HepG2 (cell line): ENCODE data around the gene KRTAP5-1. TPM values are rescaled to one million over a fixed set of nuclear protein-coding genes. Genes with fewer than 3 reads are reported as not detected.
A peak's percentile ranks its signal among the peaks of the same experiment; 100 is the strongest.

Experiments
- ATAC-seq: fragments of 200-7000 bp; cut with Tn5 transposase; 3 replicates; pipeline ENCODE4 v1.9.1; 2020; ENCODE audit warnings: mild to moderate bottlenecking, moderate library complexity
- BruUV-seq: library from RNA; stranded (reverse); fragments of 400-500 nt; replicated peaks from 2 replicates; lab custom pipeline; 2021; lab: Mats Ljungman, UMichigan
- CTCF ChIA-PET: fragments of 300-600 bp; formaldehyde crosslinking; extraction: SDS; loops from one replicate; lab custom pipeline; 2021; ENCODE audit warnings: low total read pairs, inconsistent platforms, low intra/inter-chr PET ratio; lab: Yijun Ruan, JAX
- POLR2A ChIA-PET: fragments of 350-600 bp; sonication (Branson Sonifier 250); formaldehyde crosslinking; loops from one replicate; lab custom pipeline; 2020; ENCODE audit warnings: antibody characterized with exemption, inconsistent platforms; lab: Yijun Ruan, JAX
- DNase-seq: peaks from one replicate; pipeline ENCODE4 v3.0.0-alpha.2; 2015; ENCODE audit warnings: low spot score
- FAIRE-seq: peaks from 3 replicates; lab custom pipeline; 2011; peaks lifted over from hg19 to GRCh38; lab: Jason Lieb, UNC
- H2AFZ ChIP-seq: one replicate; pipeline ENCODE4 v1.6.1; 2011; ENCODE audit warnings: low read length, inconsistent platforms
- H3K27ac ChIP-seq: fragments of 300-600 bp; 3 replicates; pipeline ENCODE4 v1.8.0; 2011; ENCODE audit warnings: mixed run types, mild to moderate bottlenecking, mixed read lengths, low read length, inconsistent platforms; ENCODE audit not compliant: insufficient read depth; ENCODE audit errors: extremely low read length
- H3K27me3 ChIP-seq, 2 experiments: fragments of 200-600 bp in 1 of 2; 2 replicates in 1 of 2; 3 replicates in 1 of 2; pipeline versions ENCODE4 v1.6.0 to v1.8.0; 2011; ENCODE audit warnings: low read length in 2 of 2, mild to moderate bottlenecking in 2 of 2, moderate library complexity in 2 of 2, inconsistent platforms in 1 of 2; ENCODE audit not compliant: insufficient read depth in 2 of 2, control insufficient read depth in 1 of 2
- H3K36me3 ChIP-seq, 2 experiments: fragments of 200-600 bp in 1 of 2; replicated peaks in 1 of 2; 2 replicates in 1 of 2; 3 replicates in 1 of 2; pipeline versions ENCODE4 v1.5.1 to v1.8.0; 2011; ENCODE audit warnings: low read length in 2 of 2, inconsistent platforms in 1 of 2; ENCODE audit not compliant: insufficient read depth in 2 of 2, control insufficient read depth in 1 of 2
- H3K4me1 ChIP-seq: 2 replicates; pipeline ENCODE4 v1.5.1; 2012; ENCODE audit warnings: low read length, inconsistent platforms; ENCODE audit not compliant: insufficient read depth
- H3K4me2 ChIP-seq: 2 replicates; pipeline ENCODE4 v1.6.0; 2011; ENCODE audit warnings: low read depth, low read length, inconsistent platforms
- H3K4me3 ChIP-seq, 3 experiments: fragments of 200-600 bp in 1 of 3; sonication (generic), shearing (Covaris generic) in 1 of 3; replicated peaks in 1 of 3; 2 replicates each; pipeline ENCODE4 v1.5.1; 2011 to 2016; ENCODE audit warnings: low read length in 3 of 3, inconsistent platforms in 2 of 3, low read depth in 2 of 3, mild to moderate bottlenecking in 2 of 3, control low read depth in 1 of 3, mixed read lengths in 1 of 3; ENCODE audit not compliant: insufficient read depth in 1 of 3
- H3K79me2 ChIP-seq: one replicate; pipeline ENCODE4 v1.6.1; 2011; ENCODE audit warnings: low read length, inconsistent platforms; ENCODE audit not compliant: insufficient read depth
- H3K9ac ChIP-seq: 2 replicates; pipeline ENCODE4 v1.6.0; 2011; ENCODE audit warnings: mild to moderate bottlenecking, low read depth, low read length, inconsistent platforms; ENCODE audit not compliant: insufficient read depth
- H3K9me3 ChIP-seq: 2 replicates; pipeline ENCODE4 v1.5.1; 2012; ENCODE audit warnings: mild to moderate bottlenecking, low read length
- H4K20me1 ChIP-seq: 2 replicates; pipeline ENCODE4 v1.6.0; 2011; ENCODE audit warnings: inconsistent platforms, mild to moderate bottlenecking, low read length, moderate library complexity; ENCODE audit not compliant: insufficient read depth
- AGO1 ChIP-seq: fragments of 200-400 bp; formaldehyde crosslinking; IDR thresholded peaks from 2 replicates; pipeline ENCODE4 v1.6.1; 2017; ENCODE audit warnings: mild to moderate bottlenecking, low read depth, low read length, moderate library complexity; ENCODE audit not compliant: poor library complexity, severe bottlenecking
- AGO2 ChIP-seq: fragments of 200-400 bp; formaldehyde crosslinking; optimal IDR thresholded peaks from 2 replicates; pipeline ENCODE3; 2017; ENCODE audit warnings: mild to moderate bottlenecking, low read depth, low read length, moderate library complexity
- HNRNPL ChIP-seq: fragments of 200-400 bp; formaldehyde crosslinking; IDR thresholded peaks from 2 replicates; pipeline ENCODE4 v1.6.1; 2017; ENCODE audit warnings: mild to moderate bottlenecking, low read depth, low read length
- ZNF234 ChIP-seq: sonication (generic); formaldehyde crosslinking; conservative IDR thresholded peaks from 2 replicates; pipeline ENCODE4 v1.5.1; 2020; ENCODE audit warnings: mild to moderate bottlenecking, missing genetic modification reagents
- WGBS: methylation state at CpG from one replicate; pipeline ENCODE4 v1.1.6; 2017; ENCODE audit warnings: low lambda C conversion rate; 5-methylcytosine and 5-hydroxymethylcytosine counted together
- in situ Hi-C: cut with HindIII; loops from 2 replicates; pipeline ENCODE4 v1.10.0; 2017; ENCODE audit warnings: low pct_unique_long_range_greater_than_20kb; ENCODE audit not compliant: extremely low pct_ligation_motif_present
- intact Hi-C: fragments of 100-400 bp; cut with micrococcal nuclease; formaldehyde crosslinking; loops from one replicate; pipeline ENCODE4 v1.10.0; 2022; ENCODE audit not compliant: unreplicated experiment
- polyA plus RNA-seq, 8 experiments: library from polyadenylated mRNA; depleted of rRNA in 3 of 8; stranded (reverse) in 7 of 8; unstranded in 1 of 8; fragments of >200 nt; fragmentation: Illumina TruSeq in 4 of 8; extraction: Trizol in 4 of 8; gene quantifications; 2 replicates each; pipeline versions ENCODE4 v1.2.1 to v1.2.3, GENCODE V29; 2011 to 2016; ENCODE audit warnings: low read depth in 4 of 8, missing spikeins in 1 of 8, mixed read lengths in 1 of 8; ENCODE audit not compliant: insufficient read depth in 1 of 8
- total RNA-seq, 5 experiments: library from RNA; depleted of rRNA; stranded (reverse); fragments of >200 nt; fragmentation: Illumina TruSeq; extraction: Trizol; gene quantifications; 2 replicates each; pipeline ENCODE4 v1.2.3, GENCODE V29; 2016; ENCODE audit warnings: low read depth in 1 of 5

Gene KRTAP5-1
- total and polyA plus RNA-seq, 2 of the 13 experiments (the other 11 are each of a cell fraction or from before 2014, with no cell fraction given) = not detected

GRCh38 chr11:1558775-1559110 lies 26.3 kb downstream of the KRTAP5-1 start:
- in situ Hi-C loops = no loop called here
- POLR2A ChIA-PET = no interaction called here
- FAIRE-seq (no peak), DNase-seq (no peak), ATAC-seq (no peak)
- Histone ChIP-seq H3K27me3 (no peaks in the 10 kb centered on the region; a peak in 1 of 5 replicates), H3K9me3 (no peaks in the 10 kb centered on the region), H3K4me3 (no peak overlapping the region), H3K4me2 (no peak overlapping the region), H3K79me2 (no peaks in the 10 kb centered on the region), H3K27ac (no peak overlapping the region), H4K20me1 (peaks cover 4% of the 10 kb centered on the region; the same call in 1 of the 2 replicates), H3K4me1 (no peaks in the 10 kb centered on the region), H3K9ac (no peak overlapping the region), H3K36me3 (no peaks in the 10 kb centered on the region; a peak in 1 of 5 replicates), H2AFZ (no peak overlapping the region)
- no TSS peak for BruUV-seq
- WGBS = 94% methylated on average over 10 of the region's 12 CpGs
- intact Hi-C loops = no loop called here
- TF ChIP-seq AGO2 (no peak), AGO1 (peak; percentile 8)
- CTCF ChIA-PET = no interaction called here

- H3K27ac ChIP-seq = no peak overlapping the region
- ChIA-PET POLR2A (no interaction called here), CTCF (no interaction called here)
- H3K4me2 ChIP-seq = no peak overlapping the region
- no peak overlapping the region for H2AFZ ChIP-seq
- DNase-seq (no peak), ATAC-seq (no peak)
- H4K20me1 ChIP-seq = peaks cover 4% of the 10 kb centered on the region; the same call in 1 of the 2 replicates
- H3K9me3 ChIP-seq = no peaks in the 10 kb centered on the region
- in situ Hi-C loops (no loop called here), intact Hi-C loops (no loop called here)
- no peaks in the 10 kb centered on the region; a peak in 1 of 5 replicates for H3K27me3 ChIP-seq
- no peak overlapping the region for H3K9ac ChIP-seq
- no peak overlapping the region for H3K4me3 ChIP-seq
- H3K4me1 ChIP-seq = no peaks in the 10 kb centered on the region
- 0 out of 2 replicates have a peak, but pooled peaks have one; percentile 1 for TF ChIP-seq HNRNPL
- no peak for TF ChIP-seq ZNF234 (CRISPR knock-in tag)
- TF ChIP-seq, all 625 proteins: peak for 1
- no TSS peak for BruUV-seq
- no peak for FAIRE-seq
- Histone ChIP-seq H3K36me3 (no peaks in the 10 kb centered on the region), H3K79me2 (no peaks in the 10 kb centered on the region)
- WGBS = 90% methylated on average over 26 of the region's 29 CpGs
Observed at GRCh38 chr11:1557904-1558774, 26.9 kb downstream of the KRTAP5-1 start.
